MM.1S (cell line): Measurements from ENCODE around the gene TAS2R20.

Source experiments
- DNase-seq: peaks from one replicate; pipeline ENCODE4 v3.0.0-alpha.2; 2015
- H2AFZ ChIP-seq: fragments of 300-600 bp; sonication (generic); 2 replicates; pipeline ENCODE4 v1.6.0; 2016; ENCODE audit warnings: antibody characterized with exemption, low read length
- H3F3A ChIP-seq: fragments of 300-600 bp; sonication (generic); 2 replicates; pipeline ENCODE4 v1.6.1; 2016; ENCODE audit warnings: mild to moderate bottlenecking, antibody characterized with exemption, low read length, moderate library complexity, mixed read lengths; ENCODE audit not compliant: insufficient read depth
- H3K27ac ChIP-seq: fragments of 300-600 bp; sonication (generic); 2 replicates; pipeline ENCODE4 v1.5.1; 2016; ENCODE audit warnings: mild to moderate bottlenecking, low read length
- H3K27me3 ChIP-seq: fragments of 300-600 bp; sonication (generic); replicated peaks from 2 replicates; pipeline ENCODE4 v1.6.0; 2016; ENCODE audit warnings: low read length; ENCODE audit not compliant: insufficient read depth
- H3K36me3 ChIP-seq: fragments of 300-600 bp; sonication (generic); replicated peaks from 2 replicates; pipeline ENCODE4 v1.6.1; 2016; ENCODE audit warnings: mild to moderate bottlenecking, low read length, mixed read lengths; ENCODE audit not compliant: insufficient read depth
- H3K4me1 ChIP-seq: fragments of 300-600 bp; sonication (generic); 2 replicates; pipeline ENCODE4 v1.6.1; 2016; ENCODE audit warnings: low read length, mixed read lengths
- H3K4me2 ChIP-seq: fragments of 300-600 bp; sonication (generic); 2 replicates; pipeline ENCODE4 v1.6.0; 2016; ENCODE audit warnings: low read depth, low read length
- H3K4me3 ChIP-seq: fragments of 300-600 bp; sonication (generic); 2 replicates; pipeline ENCODE4 v1.5.1; 2016; ENCODE audit warnings: low read length, mixed read lengths
- H3K79me2 ChIP-seq: fragments of 300-600 bp; sonication (generic); 2 replicates; pipeline ENCODE4 v1.6.1; 2016; ENCODE audit warnings: mixed run types, low read length, mixed read lengths
- H3K9ac ChIP-seq: fragments of 300-600 bp; sonication (generic); 2 replicates; pipeline ENCODE4 v1.6.1; 2016; ENCODE audit warnings: low read length, mixed read lengths
- H3K9me2 ChIP-seq: fragments of 300-600 bp; sonication (generic); replicated peaks from 2 replicates; pipeline ENCODE4 v1.6.1; 2016; ENCODE audit warnings: mild to moderate bottlenecking, low read length, mixed read lengths; ENCODE audit not compliant: insufficient read depth
- H3K9me3 ChIP-seq: fragments of 300-600 bp; sonication (generic); replicated peaks from 2 replicates; pipeline ENCODE4 v1.6.1; 2016; ENCODE audit warnings: mild to moderate bottlenecking, low read length, mixed read lengths; ENCODE audit not compliant: insufficient read depth
- H4K20me1 ChIP-seq: fragments of 300-600 bp; sonication (generic); 2 replicates; pipeline ENCODE4 v1.6.1; 2016; ENCODE audit warnings: mild to moderate bottlenecking, low read length, moderate library complexity, mixed read lengths; ENCODE audit not compliant: insufficient read depth
- EZH2 ChIP-seq: fragments of 300-600 bp; sonication (generic); optimal IDR thresholded peaks from 2 replicates; pipeline ENCODE3; 2017; ENCODE audit warnings: low read depth, mild to moderate bottlenecking, antibody characterized with exemption, low read length, mixed read lengths
- EZH2phosphoT487 ChIP-seq: fragments of 300-600 bp; sonication (generic); IDR thresholded peaks from 2 replicates; pipeline ENCODE4 v1.6.1; 2018; ENCODE audit warnings: antibody characterized with exemption, low read length
- TF ChIP-seq, protein P1 (sequence below): fragments of 300-600 bp; sonication (generic); IDR thresholded peaks from 2 replicates; pipeline ENCODE4 v1.5.1; 2016; ENCODE audit warnings: antibody characterized with exemption, low read length, mixed read lengths

Gene TAS2R20

DNA sequence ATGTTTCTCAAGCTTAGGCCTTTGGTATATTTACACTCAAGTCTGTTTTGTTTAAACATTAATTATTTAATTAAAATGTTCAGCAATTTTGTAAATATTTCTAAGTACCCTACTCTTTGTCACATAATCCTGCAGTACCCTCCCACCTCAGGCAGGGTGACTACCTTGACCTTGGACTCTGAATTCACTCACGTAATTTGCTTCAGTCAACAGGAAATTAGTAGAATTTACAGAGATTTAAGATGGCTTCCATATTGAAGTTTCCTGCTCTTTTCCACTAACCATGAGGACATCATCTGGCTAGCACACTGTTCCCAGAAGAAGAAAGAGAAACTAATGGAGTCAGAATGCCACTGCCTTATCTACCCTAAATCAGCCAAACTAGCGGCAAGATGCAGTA, 25.3 kb upstream of the TAS2R20 start:
- H3K4me3 ChIP-seq: no peak overlapping the region
- H3K9ac ChIP-seq: no peak overlapping the region
- no peaks in the 10 kb centered on the region for H3K4me1 ChIP-seq
- no peaks in the 10 kb centered on the region for H3K9me2 ChIP-seq
- no peak overlapping the region for H3K27ac ChIP-seq
- no peaks in the 10 kb centered on the region for H3K9me3 ChIP-seq
- no peaks in the 10 kb centered on the region for H3F3A ChIP-seq
- H3K79me2 ChIP-seq: no peaks in the 10 kb centered on the region
- no peaks in the 10 kb centered on the region for H3K27me3 ChIP-seq
- TF ChIP-seq, protein P1, sequence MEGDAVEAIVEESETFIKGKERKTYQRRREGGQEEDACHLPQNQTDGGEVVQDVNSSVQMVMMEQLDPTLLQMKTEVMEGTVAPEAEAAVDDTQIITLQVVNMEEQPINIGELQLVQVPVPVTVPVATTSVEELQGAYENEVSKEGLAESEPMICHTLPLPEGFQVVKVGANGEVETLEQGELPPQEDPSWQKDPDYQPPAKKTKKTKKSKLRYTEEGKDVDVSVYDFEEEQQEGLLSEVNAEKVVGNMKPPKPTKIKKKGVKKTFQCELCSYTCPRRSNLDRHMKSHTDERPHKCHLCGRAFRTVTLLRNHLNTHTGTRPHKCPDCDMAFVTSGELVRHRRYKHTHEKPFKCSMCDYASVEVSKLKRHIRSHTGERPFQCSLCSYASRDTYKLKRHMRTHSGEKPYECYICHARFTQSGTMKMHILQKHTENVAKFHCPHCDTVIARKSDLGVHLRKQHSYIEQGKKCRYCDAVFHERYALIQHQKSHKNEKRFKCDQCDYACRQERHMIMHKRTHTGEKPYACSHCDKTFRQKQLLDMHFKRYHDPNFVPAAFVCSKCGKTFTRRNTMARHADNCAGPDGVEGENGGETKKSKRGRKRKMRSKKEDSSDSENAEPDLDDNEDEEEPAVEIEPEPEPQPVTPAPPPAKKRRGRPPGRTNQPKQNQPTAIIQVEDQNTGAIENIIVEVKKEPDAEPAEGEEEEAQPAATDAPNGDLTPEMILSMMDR: no peak
- TF ChIP-seq EZH2phosphoT487 (no peak), EZH2 (no peak)
- H3K4me2 ChIP-seq: no peak overlapping the region
- H4K20me1 ChIP-seq: no peaks in the 10 kb centered on the region
- no peak for DNase-seq
- no peak overlapping the region for H2AFZ ChIP-seq
- no peaks in the 10 kb centered on the region for H3K36me3 ChIP-seq

DNA sequence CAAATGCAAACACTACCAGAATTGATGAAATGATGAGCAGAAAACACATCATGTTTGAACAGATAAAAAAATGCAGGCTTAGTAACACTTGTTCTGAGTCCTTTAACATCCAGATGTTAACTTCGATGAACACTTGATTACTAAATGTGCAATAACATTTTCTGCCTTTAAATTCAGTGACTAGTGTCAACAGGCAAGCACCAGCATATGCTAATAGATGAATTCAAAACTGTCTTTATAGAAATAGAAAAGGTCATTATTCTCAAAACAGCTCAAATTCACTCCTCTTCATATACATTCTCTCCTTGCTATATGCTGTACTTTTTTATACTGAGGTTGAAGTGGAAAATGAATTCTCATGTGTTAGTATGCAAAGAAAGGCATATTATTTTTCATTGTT, 24.4 kb upstream of the TAS2R20 start, which contains the start of gene TAS2R19:
Gene TAS2R19 (minus strand): TSS at position 101 of the 400 bp plus-strand sequence. CDS start 49 bp downstream, at position 52.
- Histone ChIP-seq H3K27me3 (no peaks in the 10 kb centered on the region), H3K9me3 (no peaks in the 10 kb centered on the region), H3K4me1 (no peaks in the 10 kb centered on the region), H3K27ac (no peak within 1 kb of the TSS), H3K36me3 (no peaks in the 10 kb centered on the region), H3K9ac (no peak within 1 kb of the TSS), H2AFZ (no peak within 1 kb of the TSS), H3K4me3 (no peak within 1 kb of the TSS), H3F3A (no peaks in the 10 kb centered on the region), H3K4me2 (no peak within 1 kb of the TSS), H4K20me1 (no peaks in the 10 kb centered on the region), H3K9me2 (no peaks in the 10 kb centered on the region), H3K79me2 (no peaks in the 10 kb centered on the region)
- no peak for DNase-seq
- no peak for TF ChIP-seq EZH2phosphoT487
- TF ChIP-seq EZH2: no peak
- TF ChIP-seq, protein P1: no peak

DNA sequence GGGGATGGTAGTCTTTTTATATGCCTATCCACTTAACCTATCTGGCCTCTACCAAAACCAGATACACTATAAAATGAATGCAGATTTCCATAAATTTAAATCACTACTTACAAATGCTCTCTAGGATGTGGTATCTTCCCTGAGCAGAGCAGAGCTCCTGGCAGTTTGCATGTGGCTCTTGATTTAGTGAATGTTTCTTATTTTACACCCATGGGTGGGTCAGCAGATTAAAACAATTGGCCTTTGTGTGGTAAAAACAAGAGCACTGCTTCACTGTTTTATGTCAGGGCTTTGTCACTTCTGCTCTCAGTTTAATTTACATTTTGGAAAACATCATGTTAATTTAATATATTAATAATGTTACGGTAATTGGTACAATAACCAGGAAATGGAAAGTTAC, 18.8 kb upstream of the TAS2R20 start:
- Histone ChIP-seq H3K9ac (no peak overlapping the region), H3K36me3 (no peaks in the 10 kb centered on the region), H2AFZ (no peak overlapping the region), H3K9me2 (no peaks in the 10 kb centered on the region), H4K20me1 (no peaks in the 10 kb centered on the region), H3K79me2 (no peaks in the 10 kb centered on the region), H3K27ac (no peak overlapping the region), H3K4me1 (no peaks in the 10 kb centered on the region), H3K4me3 (no peak overlapping the region), H3K4me2 (no peak overlapping the region), H3K9me3 (no peaks in the 10 kb centered on the region), H3F3A (no peaks in the 10 kb centered on the region), H3K27me3 (no peaks in the 10 kb centered on the region)
- TF ChIP-seq EZH2phosphoT487 (no peak), EZH2 (no peak)
- TF ChIP-seq, protein P1: no peak
- no peak for DNase-seq
